ENCODE data around the gene PDE8B. TPM values are rescaled to one million over a fixed set of nuclear protein-coding genes. Genes with fewer than 3 reads are reported as not detected.

The PDE8B gene
- total RNA-seq, 1 experiment from 2014 or later: 0.07 TPM

DNA sequence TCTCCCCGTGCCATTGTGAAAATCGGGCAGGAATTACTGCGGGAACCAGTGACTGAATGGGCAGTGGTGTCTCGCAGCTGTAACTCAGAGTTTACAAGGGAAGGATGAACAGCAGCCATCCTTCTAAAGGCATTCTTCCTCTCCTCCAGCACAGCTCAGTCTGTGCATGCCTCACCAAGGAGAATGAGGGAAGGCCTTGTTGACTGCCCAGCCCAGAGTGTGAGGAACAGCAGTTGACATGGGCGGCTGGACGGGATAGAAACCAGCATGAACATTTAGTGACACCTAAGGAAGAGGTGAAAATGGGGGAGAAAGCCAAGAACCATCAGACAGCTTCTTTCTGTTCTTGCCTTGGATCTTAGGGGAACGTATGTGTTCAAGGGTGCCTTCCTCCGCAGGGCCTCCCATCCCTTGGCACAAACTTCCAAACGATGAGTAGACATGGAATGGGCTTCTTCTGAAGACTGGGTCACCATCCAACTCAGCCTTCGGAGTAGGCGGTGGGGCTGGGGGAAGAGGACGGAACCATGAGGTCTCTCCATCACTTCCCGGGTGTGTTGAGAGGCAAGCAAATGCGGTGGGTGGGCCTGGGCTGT lies 887 bp upstream of the PDE8B start:
- H3T11ph ChIP-seq (ENCODE audit: low read length): no peak overlapping the region
- H3K27me3 ChIP-seq (ENCODE audit: insufficient read depth, low read length): peaks cover 34% of the 10 kb centered on the region
- peaks cover 0 to 2% of the 10 kb centered on the region in 2 experiments; a peak in 1 of 5 replicates for H3K9me3 Mint-ChIP-seq
- no peak overlapping the region for H2BK20ac ChIP-seq (ENCODE audit: low read depth, low read length, poor library complexity, severe bottlenecking)
- peak overlapping the region; percentile 39 for H3K4me2 ChIP-seq (ENCODE audit: insufficient read depth, insufficient read length, low read length)
- no peak overlapping the region for H3K18ac ChIP-seq (ENCODE audit: insufficient read length, low read depth, low read length)
- H2BK120ac ChIP-seq (ENCODE audit: low read depth, low read length, poor library complexity, severe bottlenecking): no peak overlapping the region
- H2AK5ac ChIP-seq (ENCODE audit: insufficient read length, low read length): no peak overlapping the region
- H4K5ac ChIP-seq (ENCODE audit: insufficient read length, low read depth, low read length): no peak overlapping the region
- no peak overlapping the region for H3K23ac ChIP-seq (ENCODE audit: insufficient read length, low read depth, low read length)
- H2BK15ac ChIP-seq (ENCODE audit: low read depth, low read length): no peak overlapping the region
- no CpG with 5 or more reads among the region's 14 CpGs for WGBS (ENCODE audit: extremely low coverage, insufficient read length, low lambda C conversion rate)
- peaks cover 11 to 20% of the 10 kb centered on the region in 2 experiments for H3K4me1 Mint-ChIP-seq
- peaks cover 10% of the 10 kb centered on the region for H3K23me2 ChIP-seq (ENCODE audit: insufficient read length, low read depth, low read length, poor library complexity, severe bottlenecking)
- H4K8ac ChIP-seq (replicated peaks; ENCODE audit: insufficient read length, low read depth, low read length): no peak overlapping the region
- H3K27ac ChIP-seq (ENCODE audit: insufficient read length, low read depth, low read length): no peak overlapping the region
- no peak overlapping the region for H3K56ac ChIP-seq (ENCODE audit: insufficient read length, low read depth, low read length)
- no peak overlapping the region for H3K4ac ChIP-seq (ENCODE audit: low read depth, low read length)
- H2BK12ac ChIP-seq (ENCODE audit: insufficient read length, low read depth, low read length): no peak overlapping the region
- TF ChIP-seq, protein P1, sequence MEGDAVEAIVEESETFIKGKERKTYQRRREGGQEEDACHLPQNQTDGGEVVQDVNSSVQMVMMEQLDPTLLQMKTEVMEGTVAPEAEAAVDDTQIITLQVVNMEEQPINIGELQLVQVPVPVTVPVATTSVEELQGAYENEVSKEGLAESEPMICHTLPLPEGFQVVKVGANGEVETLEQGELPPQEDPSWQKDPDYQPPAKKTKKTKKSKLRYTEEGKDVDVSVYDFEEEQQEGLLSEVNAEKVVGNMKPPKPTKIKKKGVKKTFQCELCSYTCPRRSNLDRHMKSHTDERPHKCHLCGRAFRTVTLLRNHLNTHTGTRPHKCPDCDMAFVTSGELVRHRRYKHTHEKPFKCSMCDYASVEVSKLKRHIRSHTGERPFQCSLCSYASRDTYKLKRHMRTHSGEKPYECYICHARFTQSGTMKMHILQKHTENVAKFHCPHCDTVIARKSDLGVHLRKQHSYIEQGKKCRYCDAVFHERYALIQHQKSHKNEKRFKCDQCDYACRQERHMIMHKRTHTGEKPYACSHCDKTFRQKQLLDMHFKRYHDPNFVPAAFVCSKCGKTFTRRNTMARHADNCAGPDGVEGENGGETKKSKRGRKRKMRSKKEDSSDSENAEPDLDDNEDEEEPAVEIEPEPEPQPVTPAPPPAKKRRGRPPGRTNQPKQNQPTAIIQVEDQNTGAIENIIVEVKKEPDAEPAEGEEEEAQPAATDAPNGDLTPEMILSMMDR (conservative IDR thresholded peaks at IDR 0.05): no peak
- H3K4me3 Mint-ChIP-seq: peak overlapping the region; percentile 73 to 87
- H3K4me1 ChIP-seq (ENCODE audit: insufficient read depth, low read length): no peaks in the 10 kb centered on the region
- H3K14ac ChIP-seq (ENCODE audit: insufficient read depth, low read length): no peak overlapping the region
- no peak overlapping the region for H3K9ac ChIP-seq (ENCODE audit: extremely low read depth, insufficient read length, low read length)
- H4K91ac ChIP-seq (ENCODE audit: insufficient read length, low read depth, low read length): no peak overlapping the region
- no peak overlapping the region for H2BK5ac ChIP-seq (ENCODE audit: insufficient read length, low read length)
- H3K79me1 ChIP-seq (ENCODE audit: insufficient read depth, low read depth, low read length, poor library complexity, severe bottlenecking): no peaks in the 10 kb centered on the region
- peaks cover 0 to 2% (median 0%) of the 10 kb centered on the region in 3 experiments; a peak in 1 of 7 replicates for H3K36me3 Mint-ChIP-seq (ENCODE audit: insufficient read depth in 1 of 3, low read depth in 3 of 3)
- no peaks in the 10 kb centered on the region for H3K79me2 ChIP-seq (ENCODE audit: insufficient read depth, low read length)
- DNase-seq: no peak
- H3K27me3 Mint-ChIP-seq (ENCODE audit: low read depth): peaks cover 80% of the 10 kb centered on the region
- H3K27ac Mint-ChIP-seq: no peak overlapping the region
- H3K9me3 ChIP-seq (ENCODE audit: control insufficient read depth, low read depth, low read length): no peaks in the 10 kb centered on the region
- no peak overlapping the region for H2AFZ ChIP-seq (ENCODE audit: low read length)
- no peaks in the 10 kb centered on the region for H4K20me1 ChIP-seq (ENCODE audit: control insufficient read depth, insufficient read depth, insufficient read length)
